Esophagus mucosa (tissue), 1 donor: Measurements from ENCODE around the gene DPAGT1. TPM values are rescaled to one million over a fixed set of nuclear protein-coding genes. Genes with fewer than 3 reads are reported as not detected.

Experiments used
- ATAC-seq: fragments of 200-7000 bp; cut with Tn5 transposase; one replicate; pipeline ENCODE4 v1.9.1; 2020
- total RNA-seq: library from RNA; stranded (reverse); gene quantifications from one replicate; pipeline ENCODE4 v1.2.4, GENCODE V29; 2023
- donor health status: DM: yes; HTN: yes; CAD: no.

The DPAGT1 gene
- total RNA-seq, 1 donor from 2014 or later = 36.3 TPM

DNA sequence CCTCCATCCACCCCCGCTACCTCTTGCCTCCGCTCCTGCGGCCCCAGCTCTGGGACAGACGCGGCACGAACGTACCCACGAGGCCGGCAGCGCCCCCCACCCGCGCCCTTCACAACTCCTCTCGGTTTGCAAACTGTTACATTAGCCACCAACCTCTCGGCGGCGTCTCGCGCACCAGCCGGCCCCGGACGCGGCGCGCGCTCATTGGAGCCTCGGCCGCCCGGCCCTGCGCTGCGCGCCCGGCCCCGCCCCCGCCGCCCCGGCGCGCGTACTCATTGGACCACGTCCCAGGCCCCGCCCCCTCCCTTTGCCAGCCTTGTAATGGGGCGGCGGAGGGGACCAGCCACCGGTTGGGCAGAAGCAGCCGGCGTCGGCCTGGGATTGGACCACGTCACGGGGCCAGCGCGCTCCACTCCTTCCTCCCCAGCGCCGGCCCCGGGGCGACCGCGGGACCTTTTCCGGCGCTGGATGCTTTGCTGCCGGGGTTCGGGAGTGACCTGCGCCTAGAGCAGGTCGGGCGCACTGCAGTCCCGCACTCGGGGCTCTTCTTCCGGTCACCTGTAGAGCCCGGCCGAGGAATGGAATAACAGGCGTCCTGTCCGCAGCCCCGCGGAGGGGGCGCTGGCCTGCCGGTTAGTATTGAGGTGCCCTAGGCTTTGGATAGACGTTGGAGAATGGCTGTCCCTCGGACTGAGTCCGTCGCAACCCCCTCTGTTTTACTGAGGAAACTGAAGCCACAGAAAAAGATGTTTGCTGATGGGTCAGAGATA, 44.5 kb downstream of the DPAGT1 start, which contains the start of gene HYOU1:
Gene HYOU1 (minus strand): TSS at position 206 of the 770 bp plus-strand sequence. CDS start 1,045 bp downstream, outside the sequence.
- peak; percentile 99 for ATAC-seq

DNA sequence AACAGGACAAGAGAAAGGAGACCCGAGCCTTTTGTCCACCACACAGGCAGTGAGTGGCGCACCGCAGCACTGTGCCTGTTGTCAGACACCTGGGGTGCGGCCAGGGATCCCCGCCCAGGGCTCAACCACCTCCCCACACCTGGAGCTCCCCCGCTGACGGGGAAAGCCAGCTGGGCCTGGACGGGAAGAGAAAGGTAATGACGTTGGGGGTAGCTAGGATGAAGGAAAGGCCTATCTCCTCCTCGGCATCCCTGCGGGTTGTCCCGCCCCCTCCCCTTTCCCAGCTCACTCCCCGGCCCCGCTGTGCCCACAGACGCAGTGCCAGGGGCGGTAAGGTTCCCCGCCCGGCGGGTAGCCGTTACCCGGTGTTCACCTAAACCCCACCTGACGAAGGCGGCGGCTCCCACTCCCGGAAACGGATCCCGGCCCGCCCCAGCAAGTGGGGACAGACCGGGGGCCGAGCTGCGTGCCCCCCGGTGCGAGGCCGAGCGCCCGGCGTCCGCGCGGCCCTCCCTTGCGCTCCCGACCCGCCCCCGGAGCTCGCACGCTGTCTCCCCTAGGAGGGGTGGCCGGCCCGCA, 45.1 kb downstream of the DPAGT1 start:
- peak; percentile 73 for ATAC-seq

GRCh38 chr11:119055901-119056300, 45.8 kb downstream of the DPAGT1 start:
- ATAC-seq = no peak

DNA sequence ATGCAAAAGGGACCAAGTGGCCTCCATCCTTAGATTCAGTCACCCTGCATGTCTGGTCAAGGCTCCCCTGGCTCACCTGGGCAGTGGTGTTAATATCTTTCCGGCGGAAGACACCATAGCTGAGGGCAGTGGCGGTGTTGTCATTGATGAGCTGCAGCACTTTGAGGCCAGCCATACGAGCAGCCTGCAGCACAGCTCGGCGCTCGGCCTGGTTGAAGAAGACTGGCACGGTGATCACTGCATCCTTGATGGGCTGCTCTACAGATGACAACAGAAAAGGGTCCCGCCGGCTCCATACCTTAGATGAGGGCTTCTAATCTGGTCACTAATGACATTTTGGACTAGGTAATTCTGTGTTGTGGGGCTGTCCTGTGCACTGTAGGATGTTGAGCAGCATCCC, 47.2 kb downstream of the DPAGT1 start:
- ATAC-seq = no peak

DNA sequence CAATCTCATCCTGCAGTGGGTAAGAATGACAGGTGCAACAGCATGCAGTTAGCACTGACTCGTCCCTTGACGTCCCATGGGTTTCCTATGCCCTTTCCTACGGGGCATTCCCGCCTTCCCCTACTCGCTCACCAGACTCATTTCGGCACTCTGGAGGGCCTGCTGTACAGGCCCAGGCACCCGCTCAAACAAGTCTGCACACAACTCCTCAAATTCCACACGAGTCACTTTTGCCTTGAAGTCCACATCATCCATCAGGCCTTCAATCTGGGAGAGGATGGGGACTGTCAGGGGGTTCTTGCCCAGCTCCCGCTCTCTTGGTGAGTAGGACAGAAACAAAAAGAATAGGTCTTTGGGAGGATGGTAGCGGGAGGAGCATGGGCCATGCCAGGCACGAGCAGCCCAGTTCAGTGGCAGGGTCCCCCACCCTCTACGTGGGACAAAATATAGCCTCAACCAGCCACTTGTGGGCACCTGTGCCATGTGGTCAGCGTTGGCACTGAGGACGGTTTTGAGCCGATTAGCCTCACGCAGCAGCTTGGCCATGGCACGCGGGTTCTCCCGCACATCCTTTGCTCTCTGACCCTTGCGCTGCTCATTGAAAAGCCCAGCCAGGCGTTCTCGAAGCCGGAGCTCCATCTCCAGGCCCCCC, 49.4 kb downstream of the DPAGT1 start:
- ATAC-seq = no peak

DNA sequence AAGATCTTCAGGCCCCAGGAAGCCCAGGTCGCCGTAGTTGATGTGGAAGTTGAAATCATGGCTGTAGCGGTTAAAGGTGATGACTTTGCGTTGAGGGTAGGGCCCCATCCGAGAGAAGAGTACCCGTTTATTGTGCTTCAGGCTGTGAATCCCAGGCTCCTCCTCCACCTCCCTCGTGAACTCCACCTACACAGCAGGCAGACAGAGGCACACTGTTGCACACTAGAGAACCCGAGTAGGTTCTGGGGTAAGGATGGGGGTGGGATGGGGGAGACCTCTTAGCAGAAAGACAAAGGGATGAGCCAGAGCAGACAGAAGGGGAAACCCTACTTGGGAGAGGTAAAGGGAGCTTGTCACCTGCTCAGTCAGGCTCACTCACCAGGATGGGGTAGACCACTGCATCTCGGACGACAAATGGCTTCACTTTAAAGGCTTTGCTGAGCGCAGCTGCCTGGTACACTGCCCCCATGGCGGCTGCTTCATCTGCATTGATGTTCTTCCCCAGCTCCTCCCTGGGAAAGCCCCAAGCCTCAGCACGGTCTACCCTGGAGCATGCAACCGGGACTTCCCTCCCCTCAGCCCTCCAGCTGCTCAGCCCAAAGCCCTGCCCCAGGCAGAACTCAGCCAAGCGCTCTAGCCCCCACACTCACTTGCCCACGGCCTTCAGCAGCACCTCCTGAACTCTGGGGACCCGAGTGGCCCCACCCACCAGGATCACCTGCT, 50.1 kb downstream of the DPAGT1 start:
- no peak for ATAC-seq

DNA sequence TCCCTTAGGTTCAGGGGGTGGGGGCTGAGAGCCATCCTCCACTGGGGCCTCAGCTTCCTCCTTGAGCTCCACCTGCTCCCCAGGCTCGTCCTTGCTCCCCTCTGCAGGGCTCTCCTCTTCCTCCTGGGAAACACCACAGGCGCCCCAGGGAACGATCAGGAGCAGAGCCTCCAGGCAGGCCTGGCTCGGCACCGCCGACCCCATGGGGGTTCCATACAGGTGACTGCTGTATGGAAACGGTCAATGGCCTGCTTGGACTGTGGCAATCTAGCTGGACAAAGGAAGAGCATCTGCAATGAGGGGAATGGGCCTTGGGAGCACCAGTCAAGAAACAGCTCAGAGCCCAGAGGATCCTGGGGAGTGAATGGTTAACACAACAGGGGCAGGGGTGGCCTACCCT, 52.6 kb downstream of the DPAGT1 start:
- ATAC-seq = no peak

GRCh38 chr11:119048644-119049043, 53.0 kb downstream of the DPAGT1 start:
- ATAC-seq = no peak

GRCh38 chr11:119047205-119047604, 54.4 kb downstream of the DPAGT1 start:
- ATAC-seq = no peak

Other genes with a start within 250 kb of the DPAGT1 start
- gene CXCR5, start 218.0 kb downstream of the DPAGT1 start, total RNA-seq = 0.20 TPM
- gene BCL9L, start 175.9 kb downstream of the DPAGT1 start, total RNA-seq = 44.6 TPM
- 0.32 TPM for gene UPK2, start 145.6 kb downstream of the DPAGT1 start, total RNA-seq
- not detected for gene FOXR1, start 130.1 kb downstream of the DPAGT1 start, total RNA-seq
- gene CENATAC, start 103.7 kb downstream of the DPAGT1 start, total RNA-seq = 11.9 TPM
- gene RPS25, start 83.5 kb downstream of the DPAGT1 start, total RNA-seq = 1,002 TPM
- gene TRAPPC4, start 83.1 kb downstream of the DPAGT1 start, total RNA-seq = 42.4 TPM
- gene SLC37A4, start 71.0 kb downstream of the DPAGT1 start, total RNA-seq = 7.2 TPM
- 63.2 TPM for gene HYOU1, start 44.6 kb downstream of the DPAGT1 start, total RNA-seq
- 17.8 TPM for gene VPS11, start 34.0 kb downstream of the DPAGT1 start, total RNA-seq
- 23.7 TPM for gene HMBS, start 17.0 kb downstream of the DPAGT1 start, total RNA-seq
- 6.5 TPM for gene C2CD2L, start 5.5 kb upstream of the DPAGT1 start, total RNA-seq
- gene HINFP, start 19.7 kb upstream of the DPAGT1 start, total RNA-seq = 13.2 TPM
- 0.52 TPM for gene ABCG4, start 47.2 kb upstream of the DPAGT1 start, total RNA-seq
- 60.3 TPM for gene NLRX1, start 66.9 kb upstream of the DPAGT1 start, total RNA-seq
- gene NHERF4, start 83.6 kb upstream of the DPAGT1 start, total RNA-seq = not detected
- gene CBL, start 104.5 kb upstream of the DPAGT1 start, total RNA-seq = 11.0 TPM
- gene MCAM, start 215.3 kb upstream of the DPAGT1 start, total RNA-seq = 25.0 TPM
- 22.2 TPM for gene RNF26, start 232.7 kb upstream of the DPAGT1 start, total RNA-seq
- 2.0 TPM for gene C1QTNF5, start 239.0 kb upstream of the DPAGT1 start, total RNA-seq
- not detected for gene MFRP, start 244.9 kb upstream of the DPAGT1 start, total RNA-seq